ENCODE results near the gene JAKMIP2.
"Not testable (repeated sequence)": the region's sequence is repeated elsewhere in the genome, so short reads cannot be mapped to it uniquely, and the experiment has no call there.

JAKMIP2 gene

GRCh38 chr5:147803926-147804325, 21.4 kb upstream of the JAKMIP2 start:
- no peak for TF ChIP-seq ZNF274 (IDR thresholded peaks at IDR 0.05; ENCODE audit: low read depth, low read length)
- H3K4me3 ChIP-seq (ENCODE audit: low read length) = no peak overlapping the region

DNA sequence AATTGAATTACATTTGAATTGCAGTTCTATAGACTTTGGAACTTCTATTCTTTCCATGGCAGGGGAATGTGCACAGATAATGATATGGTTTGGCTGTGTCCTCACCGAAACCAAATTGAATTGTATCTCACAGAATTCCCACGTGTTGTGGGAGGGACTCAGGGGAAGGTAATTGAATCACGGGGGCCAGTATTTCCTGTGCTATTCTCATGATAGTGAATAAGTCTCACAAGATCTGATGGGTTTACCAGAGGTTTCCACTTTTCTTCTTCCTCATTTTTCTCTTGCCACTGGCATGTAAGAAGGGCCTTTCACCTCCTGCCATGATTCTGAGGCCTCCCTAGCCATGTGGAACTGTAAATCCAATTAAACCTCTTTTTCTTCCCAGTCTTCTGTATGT, 20.6 kb upstream of the JAKMIP2 start:
- H3K4me3 ChIP-seq (ENCODE audit: low read length) = not testable (repeated sequence)

DNA sequence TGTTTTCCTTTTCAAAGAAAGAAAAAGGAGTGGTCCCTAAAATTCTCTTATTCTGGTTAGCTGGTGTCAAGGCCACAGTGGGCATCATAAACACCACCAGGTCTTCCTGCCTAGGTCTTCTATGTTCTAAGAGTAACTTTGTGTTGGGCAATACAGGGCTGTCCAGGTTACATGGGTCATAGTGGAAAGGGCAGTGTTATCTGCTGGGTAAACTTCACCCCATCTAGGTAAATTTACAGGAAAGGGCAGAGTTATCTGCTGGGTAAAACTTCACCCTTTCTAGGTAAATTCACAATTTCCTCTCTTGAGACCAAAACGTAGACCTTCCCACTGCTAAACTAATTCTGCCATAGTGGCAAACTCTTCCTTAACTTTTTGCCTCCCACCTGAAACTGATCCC, 18.9 kb upstream of the JAKMIP2 start:
- no peak overlapping the region for H3K4me3 ChIP-seq (ENCODE audit: low read length)
- TF ChIP-seq ZNF274 (IDR thresholded peaks at IDR 0.05; ENCODE audit: low read depth, low read length) = no peak

- H3K4me3 ChIP-seq (ENCODE audit: low read length) = no peak overlapping the region
- no peak for TF ChIP-seq ZNF274 (IDR thresholded peaks at IDR 0.05; ENCODE audit: low read depth, low read length)
These were observed 18.0 kb upstream of the JAKMIP2 start for GRCh38 chr5:147800491-147800890.

DNA sequence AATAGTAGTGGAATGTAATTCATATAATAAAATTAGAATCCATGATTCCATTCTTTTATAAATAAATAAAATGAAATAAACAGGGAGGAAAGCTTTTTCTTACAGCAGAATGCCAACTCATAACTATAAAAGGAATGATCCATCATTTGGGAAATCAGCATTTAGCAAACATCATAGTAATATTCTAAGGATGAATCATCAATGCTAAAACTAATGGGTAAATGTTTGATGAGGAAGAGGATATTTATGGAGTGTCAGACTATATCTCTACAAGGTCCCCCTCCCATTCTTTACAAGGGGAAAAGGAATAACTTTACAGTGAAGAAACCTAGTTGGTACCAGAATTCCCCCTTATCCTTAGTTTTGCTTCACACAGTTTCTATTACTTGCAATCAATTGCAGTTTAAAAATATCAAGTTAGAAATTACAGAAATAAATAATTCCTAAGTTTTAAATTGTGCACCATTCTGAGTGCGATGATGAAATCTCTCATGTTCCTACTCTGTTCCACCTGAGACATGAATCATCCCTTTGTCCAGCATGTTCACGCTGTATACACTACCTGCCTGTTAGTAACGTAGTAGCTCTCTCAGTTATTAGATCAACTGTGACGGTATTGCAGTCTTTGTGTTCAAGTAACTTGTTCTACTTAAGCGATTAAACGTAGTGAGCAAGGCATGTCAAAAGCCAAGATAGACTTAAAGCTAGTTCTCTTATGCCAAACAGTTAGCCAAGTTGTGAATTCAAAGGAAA, 14.2 kb upstream of the JAKMIP2 start:
- no peak for TF ChIP-seq ZNF274 (IDR thresholded peaks at IDR 0.05; ENCODE audit: low read depth, low read length)
- H3K4me3 ChIP-seq (ENCODE audit: low read length) = no peak overlapping the region

DNA sequence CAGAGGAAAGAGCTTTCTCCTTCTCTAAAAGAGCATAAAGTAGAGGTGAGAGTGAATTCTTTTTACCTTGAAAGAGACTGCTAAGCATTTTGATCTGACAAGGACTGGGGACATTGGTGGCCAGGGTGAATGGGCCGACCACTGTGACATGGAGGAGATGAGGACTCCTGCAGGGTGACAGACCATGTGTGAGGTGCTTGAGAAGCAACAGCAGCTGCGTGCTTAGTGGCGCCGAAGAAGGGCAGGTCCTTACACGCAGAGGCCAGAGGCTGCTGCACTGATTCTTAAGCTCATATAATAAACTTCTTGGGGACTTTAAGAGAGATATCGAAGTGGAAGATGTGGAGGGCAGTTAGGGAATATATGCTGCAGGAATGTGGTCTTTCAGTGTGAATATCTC, 8.7 kb upstream of the JAKMIP2 start:
- H3K4me3 ChIP-seq (ENCODE audit: low read length) = no peak overlapping the region
- no peak for TF ChIP-seq ZNF274 (IDR thresholded peaks at IDR 0.05; ENCODE audit: low read depth, low read length)

- TF ChIP-seq ZNF274 (IDR thresholded peaks at IDR 0.05; ENCODE audit: low read depth, low read length) = no peak
- H3K4me3 ChIP-seq (ENCODE audit: low read length) = no peak overlapping the region
These were observed 7.3 kb upstream of the JAKMIP2 start for GRCh38 chr5:147789820-147790219.

GRCh38 chr5:147788023-147788422, 5.5 kb upstream of the JAKMIP2 start:
- no peak for TF ChIP-seq ZNF274 (IDR thresholded peaks at IDR 0.05; ENCODE audit: low read depth, low read length)
- H3K4me3 ChIP-seq (ENCODE audit: low read length) = no peak overlapping the region

DNA sequence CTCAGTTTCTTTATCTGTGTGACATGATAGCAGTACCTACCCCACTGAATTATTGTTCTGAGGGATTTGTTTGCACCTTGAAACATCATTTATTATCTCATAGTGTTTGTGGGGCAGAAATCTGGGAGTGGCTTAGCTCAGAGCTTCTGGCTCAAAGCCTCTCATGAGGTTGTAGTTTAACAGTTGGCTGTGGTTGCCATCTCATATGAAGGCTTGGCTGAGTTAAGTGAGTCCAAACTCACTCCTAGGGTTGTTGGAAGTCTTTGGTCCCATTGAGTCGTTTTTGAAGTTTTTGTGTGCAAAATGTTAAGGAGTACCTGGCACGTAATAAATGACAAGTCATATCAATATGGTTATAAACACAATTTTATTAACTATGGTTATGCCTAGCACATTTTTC, 3.6 kb upstream of the JAKMIP2 start:
- no peak for TF ChIP-seq ZNF274 (IDR thresholded peaks at IDR 0.05; ENCODE audit: low read depth, low read length)
- no peak overlapping the region for H3K4me3 ChIP-seq (ENCODE audit: low read length)

DNA sequence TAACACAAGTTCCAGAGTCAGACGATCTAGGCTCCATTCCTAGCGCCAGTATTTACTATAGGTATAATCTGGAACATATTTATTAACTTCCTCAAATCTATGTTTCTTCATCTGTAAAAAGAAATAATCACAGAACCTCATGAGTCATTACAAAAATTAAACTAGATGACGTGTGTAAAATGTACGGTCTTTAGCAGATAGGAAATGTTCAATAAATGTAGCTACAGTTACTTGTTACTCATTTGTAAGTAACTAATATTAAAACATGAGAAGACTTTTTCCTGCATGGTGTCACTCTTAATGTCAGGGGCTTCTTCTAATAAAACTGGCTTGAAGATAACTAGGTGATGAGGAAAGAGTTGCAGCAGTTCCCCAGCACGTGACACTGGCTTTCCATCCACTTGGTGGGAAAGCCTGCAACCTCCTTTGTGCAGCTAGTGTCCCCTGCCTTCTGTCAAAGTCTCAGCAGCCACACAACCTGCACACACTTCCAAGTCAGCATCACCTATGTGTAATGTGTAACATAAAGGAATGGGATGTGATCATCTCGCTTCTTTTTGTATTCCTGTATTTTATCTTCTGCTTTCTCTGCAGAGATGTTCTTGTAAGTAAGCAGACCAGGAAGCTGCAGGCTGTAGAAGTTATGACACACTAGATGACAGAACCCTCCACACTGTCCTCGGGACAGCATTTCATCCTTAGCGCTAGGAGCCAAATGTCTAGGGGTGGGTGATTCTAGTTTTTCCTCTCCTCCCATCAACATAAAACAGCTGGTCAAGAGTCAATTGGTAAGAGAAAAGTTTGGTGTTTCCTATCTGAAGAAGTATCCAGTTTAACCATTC, 1.8 kb upstream of the JAKMIP2 start:
- H3K4me3 ChIP-seq (ENCODE audit: low read length) = no peak overlapping the region
- TF ChIP-seq ZNF274 (IDR thresholded peaks at IDR 0.05; ENCODE audit: low read depth, low read length) = no peak

GRCh38 chr5:147780924-147781573, 1.5 kb downstream of the JAKMIP2 start:
- TF ChIP-seq ZNF274 (IDR thresholded peaks at IDR 0.05; ENCODE audit: low read depth, low read length) = no peak
- no peak overlapping the region; the same call in 1 of the 2 replicates for H3K4me3 ChIP-seq (ENCODE audit: low read length)

DNA sequence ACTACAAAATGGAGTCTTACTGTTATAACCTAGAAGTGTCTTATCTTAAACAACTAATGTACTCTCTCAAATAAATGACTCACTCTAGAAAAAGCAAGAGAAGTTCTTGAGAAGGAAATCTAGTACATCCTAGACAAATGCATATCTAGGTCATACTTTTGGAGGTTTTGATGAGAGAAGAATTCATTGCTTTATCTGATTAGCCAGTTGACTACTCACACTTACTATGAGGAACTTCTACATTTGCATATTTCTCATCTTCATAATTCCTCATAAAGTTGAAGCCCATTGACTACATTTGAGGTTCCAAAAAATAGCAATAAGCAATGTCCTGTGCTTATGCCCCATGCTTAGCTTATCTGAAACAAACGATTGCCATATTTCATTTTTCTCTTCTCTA, 2.8 kb downstream of the JAKMIP2 start:
- no peak for TF ChIP-seq ZNF274 (IDR thresholded peaks at IDR 0.05; ENCODE audit: low read depth, low read length)
- no peak overlapping the region for H3K4me3 ChIP-seq (ENCODE audit: low read length)

DNA sequence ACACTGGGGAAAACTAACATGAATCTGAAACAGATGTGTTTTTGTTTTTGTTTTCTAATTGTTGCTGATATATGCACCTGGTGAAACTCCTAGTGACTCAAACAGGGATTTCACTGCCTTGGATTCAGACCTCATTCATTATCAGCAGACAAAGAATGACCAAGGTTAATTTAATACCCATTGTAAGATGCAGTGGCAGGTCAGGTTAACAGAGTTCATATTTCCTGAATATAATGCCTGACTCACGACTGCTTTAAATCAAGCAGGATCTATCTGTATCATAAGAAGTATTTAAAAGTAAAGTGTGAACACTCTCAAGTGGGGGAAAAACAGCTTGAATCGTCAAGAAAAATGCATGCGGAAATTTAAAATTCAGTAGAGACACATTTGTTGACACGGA, 5.5 kb downstream of the JAKMIP2 start:
- no peak for TF ChIP-seq ZNF274 (IDR thresholded peaks at IDR 0.05; ENCODE audit: low read depth, low read length)
- H3K4me3 ChIP-seq (ENCODE audit: low read length) = no peak overlapping the region

GRCh38 chr5:147773587-147773986, 8.9 kb downstream of the JAKMIP2 start:
- H3K4me3 ChIP-seq (ENCODE audit: low read length) = no peak overlapping the region
- no peak for TF ChIP-seq ZNF274 (IDR thresholded peaks at IDR 0.05; ENCODE audit: low read depth, low read length)

DNA sequence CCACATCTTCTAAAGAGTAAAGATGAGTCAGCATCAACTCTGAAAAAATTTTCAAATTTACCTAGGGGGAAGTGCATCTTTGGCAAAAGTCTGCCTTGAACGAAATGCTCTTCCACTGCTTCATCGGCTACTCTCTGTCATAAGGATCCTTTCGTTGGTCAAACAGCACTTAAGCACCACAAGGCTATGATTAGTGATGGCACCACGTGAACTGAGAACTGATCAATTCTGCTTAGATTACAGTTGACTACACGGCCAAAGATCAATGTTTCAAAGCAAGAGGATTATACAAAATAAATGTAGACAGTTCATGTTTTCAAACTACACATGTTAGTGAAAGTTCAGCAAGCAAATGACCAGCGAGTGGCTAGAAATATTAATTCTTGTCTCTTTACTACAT, 9.4 kb downstream of the JAKMIP2 start:
- no peak for TF ChIP-seq ZNF274 (IDR thresholded peaks at IDR 0.05; ENCODE audit: low read depth, low read length)
- no peak overlapping the region for H3K4me3 ChIP-seq (ENCODE audit: low read length)
